Right lobe of liver (tissue), 4 donors: ENCODE data around the gene MYBPC3.

Experiments used
- CTCF ChIP-seq, 4 donors: fragments of 200-600 bp in 3 of 4; fragments of 450-650 bp in 1 of 4; IDR thresholded peaks; one replicate each; pipeline versions ENCODE4 v1.5.1 to v1.8.0; 2016 to 2022; ENCODE audit warnings: antibody characterized with exemption in 4 of 4, mild to moderate bottlenecking in 2 of 4
- POLR2A ChIP-seq: fragments of 450-650 bp; IDR thresholded peaks from one replicate; pipeline ENCODE4 v1.6.1; 2017; ENCODE audit warnings: antibody characterized with exemption, mild to moderate bottlenecking
- donor health status: DM: no; HTN: no; CAD: no.
- donor health status: DM: no; HTN: no; CAD: no.
- donor health status: DM: no; HTN: yes; CAD: no.

- no peak for TF ChIP-seq CTCF (IDR thresholded peaks at IDR 0.05)
- no peak for TF ChIP-seq POLR2A
These were observed 24.6 kb downstream of the MYBPC3 start for GRCh38 chr11:47327949-47328348.
